Caco-2 (cell line): ENCODE measurements around the gene IPO9. TPM values are rescaled to one million over a fixed set of nuclear protein-coding genes. Genes with fewer than 3 reads are reported as not detected.

Experiments
- Bru-seq: library from RNA; stranded (reverse); fragments of 400-500 nt; gene quantifications from one replicate; lab custom pipeline; 2021; lab: Mats Ljungman, UMichigan
- BruChase-seq, 2 experiments: library from RNA; stranded (reverse); fragments of 400-500 nt; gene quantifications; one replicate each; lab custom pipeline; 2021; lab: Mats Ljungman, UMichigan
- BruUV-seq: library from RNA; stranded (reverse); fragments of 400-500 nt; replicated peaks from 2 replicates; lab custom pipeline; 2021; lab: Mats Ljungman, UMichigan
- CTCF ChIA-PET: fragments of 300-600 bp; sonication (Branson Sonifier 250); formaldehyde crosslinking; loops from one replicate; lab custom pipeline; 2022; ENCODE audit warnings: antibody characterized with exemption; lab: Charles Lee
- POLR2A ChIA-PET: fragments of 300-600 bp; sonication (Branson Sonifier 250); formaldehyde crosslinking; loops from one replicate; lab custom pipeline; 2022; ENCODE audit warnings: antibody characterized with exemption; lab: Charles Lee
- DNase-seq, 2 experiments: peaks; one replicate each; pipeline versions ENCODE4 v3.0.0 to v3.0.0-alpha.2; 2020 to 2022
- H3K27me3 ChIP-seq: replicated peaks from 2 replicates; pipeline ENCODE4 v1.6.0; 2011; ENCODE audit warnings: low read length; ENCODE audit not compliant: control insufficient read depth, insufficient read depth
- H3K36me3 ChIP-seq: 2 replicates; pipeline ENCODE4 v1.5.1; 2011; ENCODE audit warnings: low read length; ENCODE audit not compliant: control insufficient read depth, insufficient read depth
- H3K4me1 ChIP-seq: fragments of 250-450 bp; sonication (Bioruptor Pico); 2 replicates; pipeline ENCODE4 v1.5.1; 2020; ENCODE audit warnings: mild to moderate bottlenecking
- H3K4me3 ChIP-seq: 2 replicates; pipeline ENCODE4 v1.5.1; 2011; ENCODE audit warnings: low read depth, mild to moderate bottlenecking, control low read depth, low read length
- H3K9me3 ChIP-seq: fragments of 250-450 bp; sonication (Bioruptor Pico); 2 replicates; pipeline ENCODE4 v1.5.1; 2020; ENCODE audit warnings: mild to moderate bottlenecking, moderate library complexity
- H3K27ac Mint-ChIP-seq: one replicate; pipeline ENCODE4 v1.8.0; 2022; ENCODE audit warnings: mixed read lengths; ENCODE audit not compliant: unreplicated experiment
- H3K27me3 Mint-ChIP-seq: one replicate; pipeline ENCODE4 v1.8.0; 2022; ENCODE audit warnings: mixed read lengths; ENCODE audit not compliant: insufficient read depth, unreplicated experiment
- H3K36me3 Mint-ChIP-seq: one replicate; pipeline ENCODE4 v1.8.0; 2022; ENCODE audit warnings: mild to moderate bottlenecking, mixed read lengths; ENCODE audit not compliant: insufficient read depth, unreplicated experiment
- H3K4me1 Mint-ChIP-seq: one replicate; pipeline ENCODE4 v1.8.0; 2022; ENCODE audit warnings: low read depth, mixed read lengths; ENCODE audit not compliant: unreplicated experiment
- H3K4me3 Mint-ChIP-seq: one replicate; pipeline ENCODE4 v1.8.0; 2022; ENCODE audit warnings: mild to moderate bottlenecking, moderate library complexity, mixed read lengths; ENCODE audit not compliant: unreplicated experiment
- H3K9me3 Mint-ChIP-seq: one replicate; pipeline ENCODE4 v1.8.0; 2022; ENCODE audit warnings: mixed read lengths; ENCODE audit not compliant: unreplicated experiment
- intact Hi-C: fragments of 100-400 bp; cut with micrococcal nuclease; formaldehyde crosslinking; loops from one replicate; pipeline ENCODE4 v1.10.0; 2022; ENCODE audit not compliant: unreplicated experiment
- long read RNA-seq: library from polyadenylated mRNA; stranded (forward); transcript quantifications from one replicate; pipeline ENCODE4 v2.0.0, GENCODE V29; 2022
- total RNA-seq: library from RNA; stranded (reverse); gene quantifications from 2 replicates; pipeline ENCODE4 v1.2.3, GENCODE V29; 2022
- TF ChIP-seq, protein P1 (sequence below), 2 experiments: fragments of 200-600 bp in 1 of 2; IDR thresholded peaks; 1 replicate in 1 of 2; 2 replicates in 1 of 2; pipeline versions ENCODE4 v1.5.1 to v1.8.0; 2011 to 2022; ENCODE audit warnings: antibody characterized with exemption in 1 of 2, control low read depth in 1 of 2, inconsistent platforms in 1 of 2, low read depth in 1 of 2, low read length in 1 of 2, mild to moderate bottlenecking in 1 of 2, moderate library complexity in 1 of 2; ENCODE audit not compliant: insufficient read depth in 1 of 2, severe bottlenecking in 1 of 2, unreplicated experiment in 1 of 2

IPO9 gene
- total RNA-seq (95.1 and 107 TPM in 2 replicates), Bru-seq, nascent RNA (percentile 91 among the genes with signal in this experiment), BruChase-seq, experiment 1, labeled RNA remaining after a 2-hour chase (percentile 91 among the genes with signal in this experiment), BruChase-seq, experiment 2, labeled RNA remaining after a 6-hour chase (percentile 91 among the genes with signal in this experiment)
- long read RNA-seq, full-length matches to known transcripts, result 188 of 237 reads
- long read RNA-seq, partial matches to known transcripts, result 20 of 237 reads
- long read RNA-seq, other reads (novel, unspliced or antisense), result 29 of 237 reads

- no peaks in the 10 kb centered on the region for H3K9me3 Mint-ChIP-seq
These were observed at the start of gene IPO9 for GRCh38 chr1:201828820-201829774. IPO9 (plus strand) TSS chr1:201829157; CDS start chr1:201829210, 53 bp downstream.

DNA sequence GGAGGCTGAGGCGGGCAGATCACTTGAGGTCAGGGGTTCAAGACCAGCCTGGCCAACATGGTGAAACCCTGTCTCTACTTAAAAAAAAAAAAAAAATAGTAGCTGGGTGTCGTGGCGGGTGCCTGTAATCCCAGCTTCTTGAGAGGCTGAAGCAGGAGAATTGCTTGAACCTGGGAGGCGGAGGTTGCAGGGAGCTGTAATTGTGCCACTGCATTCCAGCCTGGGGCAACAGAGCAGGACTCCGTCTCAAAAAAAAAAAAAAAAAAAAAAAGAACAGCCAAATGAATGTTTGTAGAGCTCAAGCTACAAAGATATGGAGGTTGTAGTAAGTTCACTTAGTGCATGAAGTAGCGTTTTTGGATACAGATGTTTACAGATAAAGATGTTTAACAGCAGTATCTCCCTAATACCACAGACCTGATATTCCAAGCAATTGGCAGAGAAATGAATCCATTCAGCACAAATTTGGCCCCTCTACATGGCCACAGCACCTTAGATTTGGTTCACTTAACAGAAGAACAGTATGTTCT lies 49.5 kb upstream of the IPO9 start:
- POLR2A ChIA-PET, result no interaction called here
- TF ChIP-seq, protein P1, sequence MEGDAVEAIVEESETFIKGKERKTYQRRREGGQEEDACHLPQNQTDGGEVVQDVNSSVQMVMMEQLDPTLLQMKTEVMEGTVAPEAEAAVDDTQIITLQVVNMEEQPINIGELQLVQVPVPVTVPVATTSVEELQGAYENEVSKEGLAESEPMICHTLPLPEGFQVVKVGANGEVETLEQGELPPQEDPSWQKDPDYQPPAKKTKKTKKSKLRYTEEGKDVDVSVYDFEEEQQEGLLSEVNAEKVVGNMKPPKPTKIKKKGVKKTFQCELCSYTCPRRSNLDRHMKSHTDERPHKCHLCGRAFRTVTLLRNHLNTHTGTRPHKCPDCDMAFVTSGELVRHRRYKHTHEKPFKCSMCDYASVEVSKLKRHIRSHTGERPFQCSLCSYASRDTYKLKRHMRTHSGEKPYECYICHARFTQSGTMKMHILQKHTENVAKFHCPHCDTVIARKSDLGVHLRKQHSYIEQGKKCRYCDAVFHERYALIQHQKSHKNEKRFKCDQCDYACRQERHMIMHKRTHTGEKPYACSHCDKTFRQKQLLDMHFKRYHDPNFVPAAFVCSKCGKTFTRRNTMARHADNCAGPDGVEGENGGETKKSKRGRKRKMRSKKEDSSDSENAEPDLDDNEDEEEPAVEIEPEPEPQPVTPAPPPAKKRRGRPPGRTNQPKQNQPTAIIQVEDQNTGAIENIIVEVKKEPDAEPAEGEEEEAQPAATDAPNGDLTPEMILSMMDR (IDR thresholded peaks at IDR 0.05; ENCODE audit: insufficient read depth in 1 of 2, low read depth in 1 of 2, low read length in 1 of 2, severe bottlenecking in 1 of 2, unreplicated experiment in 1 of 2), result no peak
- BruUV-seq, result no TSS peak

More at GRCh38 chr1:201828820-201829774, at the start of gene IPO9:
- Mint-ChIP-seq H3K4me3 (peak within 1 kb of the TSS; percentile 93), H3K27me3 (no peaks in the 10 kb centered on the region), H3K36me3 (peaks cover 26% of the 10 kb centered on the region), H3K4me1 (peaks cover 21% of the 10 kb centered on the region), H3K27ac (peak within 1 kb of the TSS; percentile 95)
- Histone ChIP-seq H3K36me3 (no peaks in the 10 kb centered on the region), H3K4me3 (peak within 1 kb of the TSS; percentile 80), H3K4me1 (peaks cover 11% of the 10 kb centered on the region; the same call in 1 of the 2 replicates), H3K27me3 (no peaks in the 10 kb centered on the region), H3K9me3 (no peaks in the 10 kb centered on the region)
- ChIA-PET CTCF (interaction anchor here (1.0 to 1.2 kb wide), 6 partner anchors 10 to 247 kb away, joined by 3 to 4 read pairs (median 3); no protein-coding TSS in a partner anchor), POLR2A (interaction anchor here (0.9 kb wide), 1 partner anchor 13 kb away, joined by 4 read pairs; no protein-coding TSS in a partner anchor)
- DNase-seq, result peak; percentile 92 to 96
- TF ChIP-seq, protein P1 (IDR thresholded peaks at IDR 0.05; ENCODE audit: insufficient read depth in 1 of 2, low read depth in 1 of 2, low read length in 1 of 2, severe bottlenecking in 1 of 2, unreplicated experiment in 1 of 2), result peak; percentile 91 to 92
- intact Hi-C loops, result no loop called here
- BruUV-seq, result TSS peak; percentile 64

DNA sequence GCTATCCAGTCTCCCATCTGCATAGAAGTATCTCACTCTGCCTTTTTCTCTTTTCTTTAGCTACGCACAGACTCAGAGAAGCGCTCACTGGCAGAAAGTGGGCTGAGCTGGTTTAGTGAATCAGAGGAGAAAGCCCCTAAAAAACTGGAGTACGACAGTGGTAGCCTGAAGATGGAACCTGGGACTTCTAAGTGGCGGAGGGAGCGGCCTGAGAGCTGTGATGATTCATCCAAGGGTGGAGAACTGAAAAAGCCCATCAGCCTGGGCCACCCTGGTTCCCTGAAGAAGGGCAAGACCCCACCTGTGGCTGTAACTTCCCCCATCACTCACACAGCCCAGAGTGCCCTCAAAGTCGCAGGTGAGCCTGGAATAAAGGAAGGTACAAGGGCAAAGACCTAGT lies 48.0 kb upstream of the IPO9 start:
- H3K27ac Mint-ChIP-seq, result no peak overlapping the region
- no peak overlapping the region for H3K4me3 Mint-ChIP-seq
- H3K27me3 Mint-ChIP-seq, result peaks cover 2% of the 10 kb centered on the region
- no peaks in the 10 kb centered on the region for H3K36me3 Mint-ChIP-seq
- intact Hi-C loops, result no loop called here
- Histone ChIP-seq H3K4me1 (no peaks in the 10 kb centered on the region), H3K9me3 (no peaks in the 10 kb centered on the region), H3K36me3 (no peaks in the 10 kb centered on the region), H3K4me3 (no peak overlapping the region), H3K27me3 (no peaks in the 10 kb centered on the region)
- TF ChIP-seq, protein P1 (IDR thresholded peaks at IDR 0.05; ENCODE audit: insufficient read depth in 1 of 2, low read depth in 1 of 2, low read length in 1 of 2, severe bottlenecking in 1 of 2, unreplicated experiment in 1 of 2), result no peak
- no peak for DNase-seq
- no TSS peak for BruUV-seq
- CTCF ChIA-PET, result no interaction called here
- no peaks in the 10 kb centered on the region for H3K4me1 Mint-ChIP-seq
- POLR2A ChIA-PET, result no interaction called here
- H3K9me3 Mint-ChIP-seq, result no peaks in the 10 kb centered on the region

More for the DNA sequence above, 49.5 kb upstream of the IPO9 start:
- CTCF ChIA-PET, result interaction anchor here (0.7 to 1.9 kb wide), 3 partner anchors 13 to 267 kb away, joined by 3 to 7 read pairs (median 6); no protein-coding TSS in a partner anchor
- no peak for DNase-seq
- Mint-ChIP-seq H3K4me3 (no peak overlapping the region), H3K27ac (no peak overlapping the region), H3K36me3 (no peaks in the 10 kb centered on the region), H3K27me3 (peaks cover 5% of the 10 kb centered on the region), H3K4me1 (no peaks in the 10 kb centered on the region), H3K9me3 (no peaks in the 10 kb centered on the region)
- Histone ChIP-seq H3K27me3 (no peaks in the 10 kb centered on the region), H3K9me3 (no peaks in the 10 kb centered on the region), H3K4me1 (no peaks in the 10 kb centered on the region), H3K36me3 (no peaks in the 10 kb centered on the region), H3K4me3 (no peak overlapping the region)
- intact Hi-C loops, result no loop called here
